AG09319 (cell line): Measurements from ENCODE around the gene NDUFB11.

Experiments
- DNase-seq: peaks from one replicate; pipeline ENCODE4 v3.0.0-alpha.2; 2010; ENCODE audit warnings: low read depth; ENCODE audit errors: extremely low read depth
- CTCF ChIP-seq: IDR thresholded peaks from 2 replicates; pipeline ENCODE4 v1.5.1; 2011; ENCODE audit warnings: low read depth, mild to moderate bottlenecking, inconsistent platforms, low read length, moderate library complexity

The NDUFB11 gene

DNA sequence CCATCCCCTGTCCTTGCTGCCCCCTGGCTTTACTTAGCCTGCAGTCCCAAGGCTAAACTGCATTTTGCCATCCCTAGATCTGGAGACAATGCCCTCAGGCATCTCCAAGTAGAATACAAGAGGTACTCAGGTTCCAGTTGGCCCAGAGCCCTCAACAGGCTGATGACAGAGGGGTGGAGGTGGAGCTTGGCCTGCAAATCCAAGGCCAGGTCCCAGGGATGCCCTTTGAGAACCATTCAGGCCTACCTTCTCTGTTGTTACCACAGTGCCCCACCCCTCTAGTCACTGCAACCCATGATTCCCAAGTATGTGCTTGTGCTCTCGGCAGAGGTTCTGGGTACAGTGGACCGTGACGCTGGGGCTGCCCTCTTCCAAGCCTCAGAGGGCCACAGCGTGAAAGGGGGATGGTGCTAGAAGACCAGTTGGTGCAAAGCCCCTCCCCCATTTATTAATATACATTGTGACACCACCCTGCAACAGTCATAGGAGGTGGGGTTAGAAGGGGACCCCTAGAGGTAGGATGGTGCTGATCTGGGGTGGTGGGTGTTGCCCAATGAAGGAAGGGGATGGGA, 42.7 kb upstream of the NDUFB11 start:
- no peak for TF ChIP-seq CTCF

GRCh38 chrX:47186096-47186740, 41.7 kb upstream of the NDUFB11 start:
- no peak for DNase-seq
- TF ChIP-seq CTCF = no peak

More for the DNA sequence above, 42.7 kb upstream of the NDUFB11 start:
- no peak for DNase-seq

- DNase-seq = no peak
- no peak for TF ChIP-seq CTCF
Measured at GRCh38 chrX:47185241-47185640, 40.7 kb upstream of the NDUFB11 start.

- DNase-seq = no peak
- no peak for TF ChIP-seq CTCF
Measured at GRCh38 chrX:47184486-47184885, 40.0 kb upstream of the NDUFB11 start.

GRCh38 chrX:47182106-47182700, 37.7 kb upstream of the NDUFB11 start:
- DNase-seq = no peak
- no peak for TF ChIP-seq CTCF

DNA sequence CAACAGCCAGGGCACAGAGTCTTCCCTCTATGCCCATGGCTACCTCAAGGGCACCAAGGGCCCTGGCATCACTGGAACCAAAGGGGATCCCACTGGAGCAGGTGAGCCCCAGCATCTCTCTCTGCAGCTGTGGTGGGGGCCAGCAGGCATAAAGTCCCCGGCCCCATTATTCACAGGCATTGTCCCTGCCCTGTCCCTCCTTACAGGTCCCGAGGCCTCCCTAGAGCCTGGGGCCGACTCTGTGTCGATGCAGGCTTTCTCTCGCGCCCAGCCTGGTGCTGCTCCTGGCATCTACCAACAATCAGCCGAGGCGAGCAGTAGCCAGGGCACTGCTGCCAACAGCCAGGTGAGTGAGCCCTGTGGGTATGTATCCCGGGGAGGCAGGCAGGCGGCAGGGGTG, 36.8 kb upstream of the NDUFB11 start:
- TF ChIP-seq CTCF = no peak
- no peak for DNase-seq

DNA sequence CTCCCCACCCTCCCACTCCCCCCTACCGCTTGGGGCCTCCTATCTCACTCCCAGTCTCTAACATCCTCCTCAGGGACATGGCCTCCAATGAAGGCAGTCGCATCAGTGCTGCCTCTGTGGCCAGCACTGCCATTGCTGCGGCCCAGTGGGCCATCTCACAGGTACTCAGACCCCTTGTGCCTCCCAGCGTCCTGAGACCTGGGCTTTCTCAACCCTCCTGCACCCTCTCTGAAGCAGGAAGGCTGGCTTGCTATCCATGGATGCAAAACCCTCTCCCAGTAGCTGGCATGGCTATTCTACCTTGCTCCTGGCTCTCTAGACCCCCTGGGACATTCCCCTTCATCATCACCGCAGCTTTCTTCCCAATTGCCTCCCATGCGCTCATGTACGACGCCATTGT, 35.8 kb upstream of the NDUFB11 start:
- DNase-seq = no peak
- no peak for TF ChIP-seq CTCF
